Thyroid gland (tissue), 4 donors: Measurements from ENCODE around the gene RFTN1.

Experiments used
- POLR2A ChIP-seq, 2 donors: fragments of 450-650 bp; IDR thresholded peaks; one replicate each; pipeline ENCODE4 v1.6.1; 2017; ENCODE audit warnings: antibody characterized with exemption in 2 of 2, mild to moderate bottlenecking in 2 of 2, moderate library complexity in 1 of 2
- TF ChIP-seq, protein P1 (sequence below), 6 experiments: fragments of 200-600 bp in 3 of 6; fragments of 450-650 bp in 3 of 6; sonication (generic) in 3 of 6; IDR thresholded peaks; one replicate each; pipeline ENCODE4 v1.5.1; 2016 to 2019; ENCODE audit warnings: antibody characterized with exemption in 6 of 6, mild to moderate bottlenecking in 2 of 6, inconsistent platforms in 1 of 6, moderate library complexity in 1 of 6

GRCh38 chr3:16543242-16543864 is 29.9 kb upstream of the RFTN1 start:
- TF ChIP-seq, protein P1, sequence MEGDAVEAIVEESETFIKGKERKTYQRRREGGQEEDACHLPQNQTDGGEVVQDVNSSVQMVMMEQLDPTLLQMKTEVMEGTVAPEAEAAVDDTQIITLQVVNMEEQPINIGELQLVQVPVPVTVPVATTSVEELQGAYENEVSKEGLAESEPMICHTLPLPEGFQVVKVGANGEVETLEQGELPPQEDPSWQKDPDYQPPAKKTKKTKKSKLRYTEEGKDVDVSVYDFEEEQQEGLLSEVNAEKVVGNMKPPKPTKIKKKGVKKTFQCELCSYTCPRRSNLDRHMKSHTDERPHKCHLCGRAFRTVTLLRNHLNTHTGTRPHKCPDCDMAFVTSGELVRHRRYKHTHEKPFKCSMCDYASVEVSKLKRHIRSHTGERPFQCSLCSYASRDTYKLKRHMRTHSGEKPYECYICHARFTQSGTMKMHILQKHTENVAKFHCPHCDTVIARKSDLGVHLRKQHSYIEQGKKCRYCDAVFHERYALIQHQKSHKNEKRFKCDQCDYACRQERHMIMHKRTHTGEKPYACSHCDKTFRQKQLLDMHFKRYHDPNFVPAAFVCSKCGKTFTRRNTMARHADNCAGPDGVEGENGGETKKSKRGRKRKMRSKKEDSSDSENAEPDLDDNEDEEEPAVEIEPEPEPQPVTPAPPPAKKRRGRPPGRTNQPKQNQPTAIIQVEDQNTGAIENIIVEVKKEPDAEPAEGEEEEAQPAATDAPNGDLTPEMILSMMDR (IDR thresholded peaks at IDR 0.05): no peak
- no peak for TF ChIP-seq POLR2A (IDR thresholded peaks at IDR 0.05)
